WTC11 (cell line): ENCODE measurements around the gene CHD6.

Experiments
- ATF3 ChIP-seq: sonication (generic); formaldehyde crosslinking; conservative IDR thresholded peaks from 2 replicates; pipeline ENCODE4 v1.8.1; 2022; ENCODE audit warnings: mild to moderate bottlenecking, missing genetic modification reagents
- CREM ChIP-seq: sonication (generic); formaldehyde crosslinking; IDR thresholded peaks from 2 replicates; pipeline ENCODE4 v1.8.1; 2022; ENCODE audit warnings: mild to moderate bottlenecking, missing genetic modification reagents, moderate library complexity
- CTCF ChIP-seq: fragments of 200-600 bp; IDR thresholded peaks from 2 replicates; pipeline ENCODE4 v1.8.0; 2022; ENCODE audit warnings: antibody characterized with exemption
- ELF4 ChIP-seq: sonication (generic); formaldehyde crosslinking; IDR thresholded peaks from 2 replicates; pipeline ENCODE4 v1.8.1; 2022; ENCODE audit warnings: low read depth, mild to moderate bottlenecking, moderate library complexity, missing genetic modification reagents
- HMGXB4 ChIP-seq: sonication (generic); formaldehyde crosslinking; IDR thresholded peaks from 2 replicates; pipeline ENCODE4 v1.8.1; 2023; ENCODE audit warnings: mild to moderate bottlenecking, moderate library complexity, missing genetic modification reagents
- MXD4 ChIP-seq: fragments of 250-450 bp; sonication (Bioruptor Pico); IDR thresholded peaks from 2 replicates; pipeline ENCODE4 v1.8.0; 2021; ENCODE audit warnings: mild to moderate bottlenecking, moderate library complexity, borderline replicate concordance
- PRRX2 ChIP-seq: fragments of 250-450 bp; sonication (Bioruptor Pico); IDR thresholded peaks from 2 replicates; pipeline ENCODE4 v1.8.0; 2021; ENCODE audit warnings: mild to moderate bottlenecking
- SP1 ChIP-seq: sonication (generic); formaldehyde crosslinking; conservative IDR thresholded peaks from 2 replicates; pipeline ENCODE4 v1.8.1; 2022; ENCODE audit warnings: missing genetic modification reagents
- TEAD4 ChIP-seq: sonication (generic); formaldehyde crosslinking; IDR thresholded peaks from 2 replicates; pipeline ENCODE4 v1.8.0; 2022; ENCODE audit warnings: mild to moderate bottlenecking, missing genetic modification reagents
- TF ChIP-seq, protein P1 (sequence below): sonication (generic); formaldehyde crosslinking; IDR thresholded peaks from 2 replicates; pipeline ENCODE4 v1.8.0; 2022; ENCODE audit warnings: mild to moderate bottlenecking, missing genetic modification reagents

DNA sequence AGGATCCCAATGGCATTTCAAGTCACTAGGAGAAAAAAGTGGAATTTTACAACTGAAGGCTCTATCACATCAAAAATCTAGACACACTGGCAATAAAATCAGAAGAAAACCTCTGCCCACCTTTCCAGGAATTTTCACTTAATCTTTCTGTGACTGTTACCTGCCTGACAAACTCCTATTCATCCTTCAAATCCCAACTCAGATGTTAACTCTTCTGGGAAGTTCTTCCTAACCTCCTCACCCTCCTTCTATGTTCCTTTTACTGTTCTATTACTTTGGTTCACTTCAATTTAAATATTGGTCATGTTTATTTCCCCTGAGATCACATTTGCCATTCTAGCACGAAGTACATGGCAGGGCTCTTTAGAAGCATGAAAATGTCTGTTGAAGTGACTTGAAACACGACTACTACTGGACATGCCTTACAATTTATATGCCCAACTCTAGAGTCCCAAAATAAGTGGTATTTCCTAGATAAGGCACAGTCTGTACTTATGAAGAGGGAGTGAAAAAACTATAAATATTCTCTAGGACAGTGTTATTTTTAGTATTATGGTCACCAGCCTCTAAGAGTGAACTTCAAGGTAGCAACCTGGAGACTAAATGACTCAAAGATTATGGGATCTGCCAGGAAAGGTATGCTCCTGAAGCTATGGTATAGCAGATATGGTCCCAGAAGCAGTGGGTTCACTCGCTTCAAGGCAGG lies 17.1 kb downstream of the CHD6 start:
- TF ChIP-seq ATF3 (CRISPR knock-in tag) (no peak), CTCF (no peak), ELF4 (CRISPR knock-in tag) (no peak), HMGXB4 (no peak), SP1 (CRISPR knock-in tag) (no peak), MXD4 (CRISPR knock-in tag) (no peak), PRRX2 (CRISPR knock-in tag) (no peak), TEAD4 (CRISPR knock-in tag) (no peak), CREM (CRISPR knock-in tag) (no peak)
- TF ChIP-seq, protein P1, sequence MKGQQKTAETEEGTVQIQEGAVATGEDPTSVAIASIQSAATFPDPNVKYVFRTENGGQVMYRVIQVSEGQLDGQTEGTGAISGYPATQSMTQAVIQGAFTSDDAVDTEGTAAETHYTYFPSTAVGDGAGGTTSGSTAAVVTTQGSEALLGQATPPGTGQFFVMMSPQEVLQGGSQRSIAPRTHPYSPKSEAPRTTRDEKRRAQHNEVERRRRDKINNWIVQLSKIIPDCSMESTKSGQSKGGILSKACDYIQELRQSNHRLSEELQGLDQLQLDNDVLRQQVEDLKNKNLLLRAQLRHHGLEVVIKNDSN (CRISPR knock-in tag), result no peak
